Measurements from ENCODE around the gene TENM4.
"Not testable (repeated sequence)": the region's sequence is repeated elsewhere in the genome, so short reads cannot be mapped to it uniquely, and the experiment has no call there.

The TENM4 gene

DNA sequence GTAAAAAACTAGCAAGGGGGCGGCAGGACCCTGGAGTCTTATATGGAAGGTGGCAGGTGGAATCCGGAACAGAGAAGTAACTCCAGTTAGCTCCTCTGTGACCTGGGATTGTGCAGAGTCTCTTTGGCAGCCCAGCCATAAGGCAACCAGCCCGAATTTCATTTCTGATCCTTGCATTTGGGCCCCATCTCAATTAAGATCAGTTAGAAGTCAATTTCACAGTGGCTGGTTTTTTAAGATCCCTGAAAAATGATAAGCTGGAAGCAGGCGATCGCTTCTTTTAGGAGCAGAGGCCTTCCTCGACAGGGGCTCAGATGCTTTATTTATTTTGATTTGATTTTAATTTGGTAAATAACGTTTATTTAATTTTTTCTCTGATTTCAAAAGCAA is 199.0 kb downstream of the TENM4 start:
- Mint-ChIP-seq H3K27me3 (no peaks in the 10 kb centered on the region), H3K27ac (no peak overlapping the region), H3K4me1 (ENCODE audit: low read depth) (no peaks in the 10 kb centered on the region), H3K9me3 (ENCODE audit: low read depth) (no peaks in the 10 kb centered on the region), H3K4me3 (no peak overlapping the region), H3K36me3 (no peaks in the 10 kb centered on the region)

- no peaks in the 10 kb centered on the region for H3K4me1 Mint-ChIP-seq (ENCODE audit: low read depth)
- no peaks in the 10 kb centered on the region for H3K36me3 Mint-ChIP-seq
- no peak overlapping the region for H3K27ac Mint-ChIP-seq
- H3K27me3 Mint-ChIP-seq, result no peaks in the 10 kb centered on the region
- no peaks in the 10 kb centered on the region for H3K9me3 Mint-ChIP-seq (ENCODE audit: low read depth)
- H3K4me3 Mint-ChIP-seq, result no peak overlapping the region
Measured at GRCh38 chr11:79241205-79241851, 199.5 kb downstream of the TENM4 start.

GRCh38 chr11:79237703-79238102 is 203.1 kb downstream of the TENM4 start:
- H3K36me3 Mint-ChIP-seq, result no peaks in the 10 kb centered on the region
- no peaks in the 10 kb centered on the region for H3K9me3 Mint-ChIP-seq (ENCODE audit: low read depth)
- H3K4me1 Mint-ChIP-seq (ENCODE audit: low read depth), result no peaks in the 10 kb centered on the region
- H3K27me3 Mint-ChIP-seq, result no peaks in the 10 kb centered on the region
- H3K27ac Mint-ChIP-seq, result no peak overlapping the region
- no peak overlapping the region for H3K4me3 Mint-ChIP-seq

DNA sequence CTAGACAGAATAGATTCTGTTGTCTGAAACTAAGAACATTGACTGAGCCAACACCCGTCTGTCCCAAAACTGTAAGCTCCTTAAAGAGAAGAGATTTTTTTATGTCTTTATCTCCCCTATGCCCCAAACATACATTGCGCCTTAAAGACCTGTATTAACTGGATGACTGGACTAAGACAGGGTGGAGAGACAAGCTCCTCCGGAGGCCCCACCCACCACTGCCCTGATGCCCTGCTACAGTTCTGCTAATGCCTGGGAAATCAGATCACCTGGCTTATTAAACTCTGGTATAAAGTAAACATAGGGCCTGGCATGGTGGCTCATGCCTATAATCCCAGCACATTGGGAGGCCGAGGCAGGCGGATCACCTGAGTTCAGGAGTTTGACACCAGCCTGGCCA is 203.7 kb downstream of the TENM4 start:
- no peak overlapping the region for H3K4me3 Mint-ChIP-seq
- no peak overlapping the region for H3K27ac Mint-ChIP-seq
- H3K9me3 Mint-ChIP-seq (ENCODE audit: low read depth), result no peaks in the 10 kb centered on the region
- no peaks in the 10 kb centered on the region for H3K36me3 Mint-ChIP-seq
- no peaks in the 10 kb centered on the region for H3K4me1 Mint-ChIP-seq (ENCODE audit: low read depth)
- no peaks in the 10 kb centered on the region for H3K27me3 Mint-ChIP-seq

DNA sequence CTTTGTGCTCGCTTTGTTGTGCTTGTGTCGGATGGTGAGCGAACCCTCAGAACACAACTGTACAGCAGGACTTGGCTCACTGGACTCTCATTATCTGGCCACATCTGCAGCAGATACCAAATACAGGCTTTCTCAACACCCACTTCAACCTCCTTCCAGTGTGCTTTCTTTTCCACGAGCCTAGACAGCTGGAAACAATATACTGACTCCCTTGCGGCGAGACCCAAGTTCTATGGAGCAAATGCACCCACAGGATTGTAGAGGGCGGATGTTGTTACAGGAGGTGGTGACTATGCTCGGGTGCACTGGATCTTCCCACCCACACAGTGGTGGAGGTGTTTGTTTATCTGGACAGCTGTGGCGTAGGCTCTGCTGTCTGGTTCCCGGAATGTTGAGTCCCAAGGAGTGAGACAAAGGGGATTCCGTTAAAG is 204.3 kb downstream of the TENM4 start:
- Mint-ChIP-seq H3K4me3 (no peak overlapping the region), H3K9me3 (ENCODE audit: low read depth) (no peaks in the 10 kb centered on the region), H3K27me3 (no peaks in the 10 kb centered on the region), H3K36me3 (no peaks in the 10 kb centered on the region), H3K27ac (no peak overlapping the region), H3K4me1 (ENCODE audit: low read depth) (no peaks in the 10 kb centered on the region)

DNA sequence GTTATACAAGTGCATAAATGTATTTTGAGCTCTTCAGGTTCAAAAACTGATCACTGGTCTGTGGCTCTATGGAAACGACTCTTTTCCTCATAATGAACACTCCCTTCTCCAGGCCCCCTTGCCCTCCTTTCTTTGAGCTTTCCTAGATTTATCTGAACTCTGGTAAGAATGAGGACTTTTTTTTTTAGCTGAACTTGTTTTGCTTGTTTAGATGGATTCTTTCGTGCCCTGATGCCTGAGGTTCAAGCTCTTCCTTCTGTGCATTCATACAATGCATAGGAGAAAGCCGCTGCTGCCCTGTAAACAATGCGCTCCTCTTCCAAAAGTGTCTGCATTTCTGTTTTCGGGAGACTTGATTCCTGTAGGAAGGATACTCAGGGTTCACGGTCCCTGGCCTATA is 205.1 kb downstream of the TENM4 start:
- H3K36me3 Mint-ChIP-seq, result no peaks in the 10 kb centered on the region
- H3K27ac Mint-ChIP-seq, result no peak overlapping the region
- no peaks in the 10 kb centered on the region for H3K4me1 Mint-ChIP-seq (ENCODE audit: low read depth)
- H3K4me3 Mint-ChIP-seq, result no peak overlapping the region
- H3K9me3 Mint-ChIP-seq (ENCODE audit: low read depth), result no peaks in the 10 kb centered on the region
- no peaks in the 10 kb centered on the region for H3K27me3 Mint-ChIP-seq

DNA sequence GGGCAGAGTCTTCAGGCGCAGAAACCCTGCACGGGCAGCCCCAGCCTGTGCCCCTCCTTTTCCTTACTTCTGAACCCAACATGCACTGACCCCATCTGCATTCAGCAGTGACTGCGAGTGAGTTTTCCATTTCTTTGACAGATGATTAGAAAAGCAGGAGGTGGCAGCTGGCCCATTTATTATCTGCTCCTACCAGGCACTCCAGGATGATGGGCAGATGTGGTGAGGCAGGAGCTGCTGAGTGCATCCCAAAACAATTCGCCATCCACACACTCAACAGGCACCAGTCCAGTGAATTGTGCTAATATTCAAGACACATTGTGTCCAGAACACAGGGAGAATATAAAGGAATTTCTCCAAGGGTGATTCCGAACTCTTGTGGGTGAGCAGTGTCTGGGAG is 208.5 kb downstream of the TENM4 start:
- H3K27ac Mint-ChIP-seq, result no peak overlapping the region
- no peaks in the 10 kb centered on the region for H3K9me3 Mint-ChIP-seq (ENCODE audit: low read depth)
- H3K4me1 Mint-ChIP-seq (ENCODE audit: low read depth), result no peaks in the 10 kb centered on the region
- no peaks in the 10 kb centered on the region for H3K36me3 Mint-ChIP-seq
- no peak overlapping the region for H3K4me3 Mint-ChIP-seq
- no peaks in the 10 kb centered on the region for H3K27me3 Mint-ChIP-seq

DNA sequence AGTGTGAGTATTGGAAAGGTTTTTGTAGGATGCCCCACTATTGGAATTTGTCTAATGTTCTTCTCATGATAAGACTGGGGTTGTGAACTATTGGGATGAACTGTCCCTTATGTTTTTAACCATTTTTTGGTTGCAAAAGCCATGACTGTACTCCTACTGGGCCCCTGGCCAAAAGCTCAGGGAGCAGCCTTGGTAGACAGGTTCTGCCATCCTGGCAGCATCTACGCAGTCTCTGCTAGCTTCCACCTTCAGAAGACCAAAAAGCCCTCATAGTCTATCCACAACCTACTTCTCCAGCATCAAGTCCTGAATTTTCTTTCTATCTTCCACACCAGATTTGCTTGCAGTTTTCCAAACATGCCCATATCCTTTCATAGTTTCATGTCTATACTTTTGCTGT is 211.8 kb downstream of the TENM4 start:
- Mint-ChIP-seq H3K4me1 (ENCODE audit: low read depth) (no peaks in the 10 kb centered on the region), H3K36me3 (no peaks in the 10 kb centered on the region), H3K9me3 (ENCODE audit: low read depth) (no peaks in the 10 kb centered on the region), H3K27me3 (no peaks in the 10 kb centered on the region), H3K27ac (no peak overlapping the region), H3K4me3 (no peak overlapping the region)

DNA sequence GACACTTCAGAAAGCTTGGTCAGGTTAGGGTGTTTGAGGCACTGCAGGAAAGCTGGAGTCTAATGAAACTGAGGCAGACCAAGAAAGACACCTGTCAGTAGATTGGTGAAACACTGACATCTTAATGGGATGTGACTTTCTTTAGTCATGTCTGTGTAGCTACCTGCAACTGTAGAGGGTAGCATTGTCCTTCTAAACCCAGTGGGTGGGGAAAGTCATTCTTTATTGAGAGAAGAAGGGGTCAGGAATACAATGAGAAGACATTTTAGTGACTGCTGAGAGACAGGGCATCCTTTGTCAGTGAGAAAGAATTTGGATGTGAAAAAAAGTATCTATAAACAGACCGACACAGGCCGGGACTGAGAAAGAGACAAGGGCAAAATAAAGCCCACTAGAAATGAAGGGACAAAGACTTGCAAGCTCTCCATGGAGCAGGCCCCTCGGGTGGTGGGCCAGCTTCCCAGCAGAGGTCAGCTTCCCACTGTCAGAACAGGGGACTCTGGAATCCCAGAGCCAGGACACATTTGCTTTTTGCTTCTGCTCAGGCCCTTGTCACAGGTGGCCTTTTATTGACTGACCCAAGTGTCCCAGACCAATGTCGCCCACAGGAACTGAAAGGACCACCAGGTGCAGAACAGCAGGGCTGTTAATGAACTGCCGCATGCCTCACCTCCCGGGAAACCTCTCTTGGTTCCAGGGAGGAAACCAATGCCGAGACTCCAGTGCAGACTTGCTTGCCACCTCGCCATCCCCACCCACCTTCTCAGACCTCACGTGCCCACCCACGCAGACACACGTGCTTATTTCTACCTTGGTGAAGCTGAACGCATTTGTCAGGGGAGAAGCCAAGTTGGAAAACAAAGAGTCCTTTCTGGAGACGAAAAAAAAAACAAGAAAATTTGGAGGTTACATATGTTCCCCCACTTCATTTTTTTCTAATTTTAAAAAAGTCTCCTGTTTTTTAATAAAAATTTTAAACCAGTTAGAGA is 212.8 kb downstream of the TENM4 start:
- Mint-ChIP-seq H3K4me1 (ENCODE audit: low read depth) (no peaks in the 10 kb centered on the region), H3K4me3 (no peak overlapping the region), H3K9me3 (ENCODE audit: low read depth) (no peaks in the 10 kb centered on the region), H3K36me3 (no peaks in the 10 kb centered on the region), H3K27ac (no peak overlapping the region), H3K27me3 (no peaks in the 10 kb centered on the region)

DNA sequence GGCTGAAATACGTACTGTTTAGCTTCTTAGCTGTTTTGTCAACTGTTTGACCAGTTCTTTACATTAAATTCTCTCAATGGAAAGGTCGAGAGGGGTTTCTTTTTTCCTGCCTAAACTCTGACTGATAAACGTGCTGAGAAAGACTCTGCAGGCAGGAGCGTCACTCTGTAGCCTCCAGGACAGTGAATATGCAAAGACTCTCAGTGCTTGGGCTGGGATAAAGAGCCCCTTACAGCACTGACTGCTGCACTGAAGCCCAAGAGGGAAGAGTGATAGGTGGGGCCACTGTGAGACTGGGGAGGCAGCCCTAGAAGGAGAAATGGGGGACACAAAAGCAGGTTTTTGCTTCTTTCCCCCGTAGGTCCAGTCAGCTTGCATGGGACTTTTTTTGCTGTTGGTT is 213.5 kb downstream of the TENM4 start:
- Mint-ChIP-seq H3K36me3 (no peaks in the 10 kb centered on the region), H3K4me3 (no peak overlapping the region), H3K9me3 (ENCODE audit: low read depth) (no peaks in the 10 kb centered on the region), H3K4me1 (ENCODE audit: low read depth) (no peaks in the 10 kb centered on the region), H3K27me3 (peaks cover 2% of the 10 kb centered on the region), H3K27ac (no peak overlapping the region)

- Mint-ChIP-seq H3K27me3 (peaks cover 6% of the 10 kb centered on the region), H3K4me3 (no peak overlapping the region), H3K4me1 (ENCODE audit: low read depth) (no peaks in the 10 kb centered on the region), H3K9me3 (ENCODE audit: low read depth) (no peaks in the 10 kb centered on the region), H3K27ac (no peak overlapping the region), H3K36me3 (no peaks in the 10 kb centered on the region)
Measured at GRCh38 chr11:79226126-79226525, 214.7 kb downstream of the TENM4 start.

DNA sequence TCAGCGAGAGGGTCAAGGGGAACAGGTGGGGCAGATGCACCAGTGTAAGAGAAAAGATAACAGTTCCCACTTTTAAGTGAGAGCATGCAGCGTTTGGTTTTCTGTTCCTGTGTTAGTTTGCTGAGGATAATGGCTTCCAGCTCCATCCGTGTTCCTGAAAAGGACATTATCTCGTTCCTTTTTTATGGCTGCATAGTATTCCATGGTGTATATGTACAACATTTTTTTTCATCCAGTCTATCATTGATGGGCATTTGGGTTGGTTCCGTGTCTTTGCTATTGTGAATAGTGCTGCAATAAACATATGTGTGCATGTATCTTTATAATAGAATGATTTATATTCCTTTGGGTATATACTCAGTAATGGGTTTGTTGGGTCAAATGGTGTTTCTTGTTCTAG is 218.7 kb downstream of the TENM4 start:
- H3K9me3 Mint-ChIP-seq (ENCODE audit: low read depth); H3K27ac Mint-ChIP-seq; H3K36me3 Mint-ChIP-seq; H3K4me1 Mint-ChIP-seq (ENCODE audit: low read depth); H3K27me3 Mint-ChIP-seq; H3K4me3 Mint-ChIP-seq: not testable (repeated sequence)

DNA sequence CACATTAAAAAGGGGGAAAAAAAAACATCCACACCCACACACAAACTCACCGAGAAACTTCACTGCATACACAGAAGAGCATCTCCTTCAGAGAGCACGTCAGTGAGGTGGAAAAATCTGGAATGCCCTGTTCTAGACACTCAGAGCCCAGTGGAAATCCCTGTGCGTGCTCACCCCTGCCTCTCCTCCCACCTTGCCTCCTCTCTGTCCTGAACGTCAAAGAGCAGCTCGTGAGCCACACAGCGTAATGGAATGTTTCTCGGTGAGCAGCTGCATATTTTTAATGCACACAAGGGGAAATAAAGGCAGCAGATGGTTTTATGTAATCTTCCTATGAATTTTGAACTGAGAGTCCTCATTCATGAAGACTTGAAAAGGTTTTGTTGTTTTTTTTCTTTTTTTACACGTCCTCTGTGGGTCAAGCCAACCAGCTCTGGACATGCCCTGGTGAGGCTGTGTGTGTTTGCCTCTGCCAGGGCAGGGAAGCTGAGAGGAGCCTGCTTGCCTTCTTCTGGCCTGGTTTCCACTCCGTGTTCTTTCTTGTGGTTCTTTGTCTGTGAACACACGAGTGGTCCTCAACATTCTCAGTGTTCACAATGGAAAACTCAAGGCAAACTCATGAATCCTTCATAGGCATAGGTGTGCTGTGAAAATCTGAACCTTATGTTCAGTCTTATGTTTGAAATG is 219.2 kb downstream of the TENM4 start:
- Mint-ChIP-seq H3K27ac (no peak overlapping the region), H3K27me3 (peaks cover 8% of the 10 kb centered on the region)

GRCh38 chr11:79220171-79220570 is 220.7 kb downstream of the TENM4 start:
- Mint-ChIP-seq H3K36me3 (no peaks in the 10 kb centered on the region), H3K27me3 (peaks cover 8% of the 10 kb centered on the region), H3K9me3 (ENCODE audit: low read depth) (no peaks in the 10 kb centered on the region), H3K4me3 (no peak overlapping the region), H3K27ac (no peak overlapping the region), H3K4me1 (ENCODE audit: low read depth) (no peaks in the 10 kb centered on the region)

More for the DNA sequence above, 219.2 kb downstream of the TENM4 start:
- Mint-ChIP-seq H3K4me1 (ENCODE audit: low read depth) (no peaks in the 10 kb centered on the region), H3K9me3 (ENCODE audit: low read depth) (no peaks in the 10 kb centered on the region), H3K36me3 (no peaks in the 10 kb centered on the region), H3K4me3 (no peak overlapping the region)
